ENCODE results near the gene CHST3.

DNA sequence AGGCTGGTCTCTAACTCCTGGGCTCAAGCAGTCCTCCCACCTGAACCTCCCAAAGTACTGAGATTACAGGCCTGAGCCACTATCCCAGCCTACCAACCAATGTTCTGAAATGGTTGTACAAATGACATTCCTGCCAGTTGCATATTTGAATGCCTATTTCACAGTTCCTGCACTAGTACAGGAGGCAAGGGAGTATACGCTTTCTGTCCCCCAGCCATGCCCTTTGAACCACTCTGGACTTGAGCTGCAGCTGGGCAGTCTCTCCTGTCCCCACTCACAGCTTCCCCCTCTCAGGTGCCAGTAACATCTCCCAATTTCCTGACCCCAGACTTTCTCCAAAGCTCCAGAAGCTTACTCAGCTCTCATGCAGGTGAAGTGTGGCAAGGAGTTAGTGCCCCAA is 65.2 kb downstream of the CHST3 start:
- no peak for TF ChIP-seq GATA3 (IDR thresholded peaks at IDR 0.05; ENCODE audit: low read depth, low read length)
- TF ChIP-seq GATA2 (IDR thresholded peaks at IDR 0.05; ENCODE audit: low read depth, low read length), result no peak

Measured in SH-SY5Y (cell line).